Panc1 (cell line): Measurements from ENCODE around the gene ARHGEF7. TPM values are rescaled to one million over a fixed set of nuclear protein-coding genes. Genes with fewer than 3 reads are reported as not detected.

Experiments
- ATAC-seq: fragments of 200-7000 bp; cut with Tn5 transposase; 2 replicates; pipeline ENCODE4 v1.9.1; 2020; ENCODE audit warnings: mild to moderate bottlenecking, moderate library complexity
- BruUV-seq: library from RNA; stranded (reverse); fragments of 400-500 nt; replicated peaks from 2 replicates; lab custom pipeline; 2021; lab: Mats Ljungman, UMichigan
- CTCF ChIA-PET: fragments of 300-600 bp; sonication (Branson Sonifier 250); formaldehyde crosslinking; loops from one replicate; lab custom pipeline; 2022; ENCODE audit warnings: antibody characterized with exemption; lab: Charles Lee
- POLR2A ChIA-PET: fragments of 300-600 bp; sonication (Branson Sonifier 250); formaldehyde crosslinking; loops from one replicate; lab custom pipeline; 2022; ENCODE audit warnings: antibody characterized with exemption; lab: Charles Lee
- DNase-seq: peaks from one replicate; pipeline ENCODE4 v3.0.0-alpha.2; 2010; ENCODE audit warnings: low read depth, low spot score
- H3K27ac ChIP-seq: 2 replicates; pipeline ENCODE4 v1.5.1; 2011; ENCODE audit warnings: mild to moderate bottlenecking, low read length, inconsistent platforms
- H3K27me3 ChIP-seq: fragments of 200-500 bp; sonication (Bioruptor generic); 2 replicates; pipeline ENCODE4 v1.6.0; 2014; ENCODE audit warnings: low read length, inconsistent platforms; ENCODE audit not compliant: control insufficient read depth, insufficient read depth
- H3K36me3 ChIP-seq: fragments of 200-500 bp; sonication (Bioruptor generic); 2 replicates; pipeline ENCODE4 v1.5.1; 2014; ENCODE audit warnings: inconsistent platforms, mild to moderate bottlenecking, low read length, moderate library complexity; ENCODE audit not compliant: control insufficient read depth, insufficient read depth
- H3K4me1 ChIP-seq: 2 replicates; pipeline ENCODE4 v1.5.1; 2011; ENCODE audit warnings: inconsistent platforms, mild to moderate bottlenecking, low read length, moderate library complexity; ENCODE audit not compliant: control insufficient read depth, insufficient read depth
- H3K4me3 ChIP-seq, 2 experiments: 2 replicates each; pipeline ENCODE4 v1.5.1; 2011 to 2012; ENCODE audit warnings: low read depth in 2 of 2, low read length in 2 of 2, mild to moderate bottlenecking in 2 of 2, inconsistent platforms in 1 of 2, moderate library complexity in 1 of 2
- H3K9me3 ChIP-seq: fragments of 200-500 bp; sonication (Bioruptor generic); 2 replicates; pipeline ENCODE4 v1.5.1; 2014; ENCODE audit warnings: low read depth, mild to moderate bottlenecking, inconsistent platforms, low read length, moderate library complexity; ENCODE audit not compliant: control insufficient read depth, insufficient read depth
- CTCF ChIP-seq: fragments of 450-650 bp; IDR thresholded peaks from 2 replicates; pipeline ENCODE4 v1.5.1; 2017; ENCODE audit warnings: mild to moderate bottlenecking
- POLR2AphosphoS5 ChIP-seq: IDR thresholded peaks from 2 replicates; pipeline ENCODE4 v1.6.1; 2012; ENCODE audit warnings: mild to moderate bottlenecking, low read depth, low read length, moderate library complexity
- REST ChIP-seq, 2 experiments: IDR thresholded peaks; 2 replicates each; pipeline ENCODE4 v1.6.1; 2011 to 2012; ENCODE audit warnings: low read depth in 2 of 2, control low read depth in 1 of 2, low read length in 1 of 2, mild to moderate bottlenecking in 1 of 2, moderate library complexity in 1 of 2; ENCODE audit not compliant: insufficient read depth in 1 of 2
- SIN3A ChIP-seq: IDR thresholded peaks from 2 replicates; pipeline ENCODE4 v1.6.1; 2012; ENCODE audit warnings: low read depth, mild to moderate bottlenecking, low read length, moderate library complexity, borderline replicate concordance; ENCODE audit not compliant: insufficient read depth
- TCF7L2 ChIP-seq: IDR thresholded peaks from 2 replicates; pipeline ENCODE4 v1.6.1; 2011; ENCODE audit warnings: mild to moderate bottlenecking, low read depth, low read length, inconsistent platforms
- in situ Hi-C: cut with HindIII; loops from 2 replicates; pipeline ENCODE4 v1.10.0; 2016; ENCODE audit warnings: low sequenced_read_pairs, low pct_unique_long_range_greater_than_20kb
- intact Hi-C: fragments of 100-400 bp; cut with micrococcal nuclease; formaldehyde crosslinking; loops from one replicate; pipeline ENCODE4 v1.10.0; 2022; ENCODE audit not compliant: unreplicated experiment
- total RNA-seq: library from RNA; stranded (reverse); gene quantifications from one replicate; pipeline ENCODE4 v1.2.1, GENCODE V29; 2021; ENCODE audit not compliant: unreplicated experiment

Gene ARHGEF7
- total RNA-seq, 1 experiment from 2014 or later, result 36.4 TPM

- TF ChIP-seq TCF7L2 (no peak), POLR2AphosphoS5 (no peak), CTCF (no peak), REST (IDR thresholded peaks at IDR 0.05; ENCODE audit: insufficient read depth in 1 of 2, low read depth in 2 of 2, low read length in 1 of 2) (no peak)
- POLR2A ChIA-PET, result no interaction called here
- Histone ChIP-seq H3K9me3 (no peaks in the 10 kb centered on the region), H3K27me3 (no peaks in the 10 kb centered on the region), H3K27ac (no peak overlapping the region), H3K36me3 (no peaks in the 10 kb centered on the region), H3K4me1 (no peaks in the 10 kb centered on the region), H3K4me3 (no peak overlapping the region)
- CTCF ChIA-PET, result no interaction called here
- BruUV-seq, result no TSS peak
- no peak for ATAC-seq
- intact Hi-C loops, result no loop called here
- in situ Hi-C loops, result no loop called here
- no peak for DNase-seq
These were observed 24.9 kb upstream of the ARHGEF7 start for GRCh38 chr13:111090169-111090568.

- ATAC-seq (no peak), DNase-seq (no peak)
- Histone ChIP-seq H3K27ac (no peak overlapping the region), H3K4me1 (no peaks in the 10 kb centered on the region), H3K36me3 (no peaks in the 10 kb centered on the region), H3K9me3 (no peaks in the 10 kb centered on the region), H3K4me3 (no peak overlapping the region), H3K27me3 (peaks cover 3% of the 10 kb centered on the region; the same call in 1 of the 2 replicates)
- in situ Hi-C loops, result no loop called here
- ChIA-PET POLR2A (no interaction called here), CTCF (no interaction called here)
- no peak for TF ChIP-seq SIN3A
- no peak for TF ChIP-seq REST (IDR thresholded peaks at IDR 0.05; ENCODE audit: insufficient read depth in 1 of 2, low read depth in 2 of 2, low read length in 1 of 2)
- no peak for TF ChIP-seq TCF7L2
- TF ChIP-seq POLR2AphosphoS5, result no peak
- TF ChIP-seq CTCF, result no peak
- no TSS peak for BruUV-seq
- intact Hi-C loops, result no loop called here
These were observed 22.4 kb upstream of the ARHGEF7 start for GRCh38 chr13:111092685-111093084.
